Measurements from ENCODE around the gene WNT3A. TPM values are rescaled to one million over a fixed set of nuclear protein-coding genes. Genes with fewer than 3 reads are reported as not detected.

Gene WNT3A
- total and polyA plus RNA-seq, 9 donors = not detected

GRCh38 chr1:227998374-227999055 is 8.3 kb upstream of the WNT3A start:
- 67 to 76% (median 69%) methylated on average over 6 of the region's 6 CpGs for WGBS, 3 donors
- no peak for DNase-seq
- Histone ChIP-seq H3K9me3 (no peaks in the 10 kb centered on the region), H3K4me1 (ENCODE audit: insufficient read depth) (no peaks in the 10 kb centered on the region), H3K4me3 (no peak overlapping the region), H3K27me3 (no peaks in the 10 kb centered on the region), H3K36me3 (no peaks in the 10 kb centered on the region), H3K27ac (no peak overlapping the region)
- no peak for TF ChIP-seq POLR2A (IDR thresholded peaks at IDR 0.05)
- TF ChIP-seq EP300 (IDR thresholded peaks at IDR 0.05) = no peak
- no peak for TF ChIP-seq CTCF (IDR thresholded peaks at IDR 0.05)
- intact Hi-C loops (cut with DNase I) = no loop called here

- peak in 1 of 5 donors; percentile 14 for DNase-seq
- Histone ChIP-seq H3K9me3 (no peaks in the 10 kb centered on the region), H3K4me3 (no peak overlapping the region), H3K27me3 (no peaks in the 10 kb centered on the region), H3K27ac (no peak overlapping the region), H3K36me3 (no peaks in the 10 kb centered on the region), H3K4me1 (ENCODE audit: insufficient read depth) (no peaks in the 10 kb centered on the region)
- 17 to 31% (median 24%) methylated on average over 7 of the region's 7 CpGs for WGBS, 3 donors
- intact Hi-C loops (cut with DNase I) = no loop called here
- TF ChIP-seq POLR2A (IDR thresholded peaks at IDR 0.05) (no peak), CTCF (IDR thresholded peaks at IDR 0.05) (no peak), EP300 (IDR thresholded peaks at IDR 0.05) (no peak)
These were observed 7.5 kb upstream of the WNT3A start for GRCh38 chr1:227999056-227999930.

GRCh38 chr1:228000416-228000815 is 6.4 kb upstream of the WNT3A start:
- TF ChIP-seq EP300 (IDR thresholded peaks at IDR 0.05) (no peak), CTCF (IDR thresholded peaks at IDR 0.05) (no peak), POLR2A (IDR thresholded peaks at IDR 0.05) (no peak)
- Histone ChIP-seq H3K36me3 (no peaks in the 10 kb centered on the region), H3K4me3 (no peak overlapping the region), H3K9me3 (no peaks in the 10 kb centered on the region), H3K4me1 (ENCODE audit: insufficient read depth) (no peaks in the 10 kb centered on the region), H3K27me3 (no peaks in the 10 kb centered on the region), H3K27ac (no peak overlapping the region)
- WGBS, 3 donors = 87 to 97% (median 90%) methylated on average over 5 of the region's 5 CpGs
- intact Hi-C loops (cut with DNase I) = no loop called here
- DNase-seq = no peak

GRCh38 chr1:228000836-228001563 is 5.8 kb upstream of the WNT3A start:
- no peaks in the 10 kb centered on the region for H3K4me1 ChIP-seq (ENCODE audit: insufficient read depth)
- H3K4me3 ChIP-seq = no peak overlapping the region
- TF ChIP-seq POLR2A (IDR thresholded peaks at IDR 0.05) (no peak), EP300 (IDR thresholded peaks at IDR 0.05) (no peak), CTCF (IDR thresholded peaks at IDR 0.05) (no peak)
- H3K9me3 ChIP-seq = no peaks in the 10 kb centered on the region
- WGBS, 3 donors = 82 to 85% (median 83%) methylated on average over 13 of the region's 13 CpGs
- intact Hi-C loops (cut with DNase I) = no loop called here
- H3K36me3 ChIP-seq = no peaks in the 10 kb centered on the region
- no peaks in the 10 kb centered on the region for H3K27me3 ChIP-seq
- DNase-seq = no peak
- no peak overlapping the region for H3K27ac ChIP-seq
